Tibial nerve (tissue), 4 donors: ENCODE data around the gene CMTM8. TPM values are rescaled to one million over a fixed set of nuclear protein-coding genes. Genes with fewer than 3 reads are reported as not detected.
A peak's percentile ranks its signal among the peaks of the same experiment; 100 is the strongest.

Experiments
- DNase-seq, 2 donors: peaks; one replicate each; pipeline ENCODE4 v3.0.0-alpha.2; 2019; ENCODE audit warnings: low spot score in 2 of 2
- H3K27ac ChIP-seq, 4 donors: fragments of 200-600 bp; sonication (generic) in 3 of 4; one replicate each; pipeline ENCODE4 v1.5.1; 2017 to 2019; ENCODE audit warnings: mild to moderate bottlenecking in 1 of 4
- H3K27me3 ChIP-seq, 2 donors: fragments of 200-600 bp; sonication (generic) in 1 of 2; one replicate each; pipeline versions ENCODE4 v1.5.1 to v1.6.0; 2017 to 2019
- H3K36me3 ChIP-seq, 3 donors: fragments of 200-600 bp; sonication (generic); one replicate each; pipeline ENCODE4 v1.5.1; 2018 to 2019
- H3K4me1 ChIP-seq, 4 donors: fragments of 200-600 bp; sonication (generic) in 3 of 4; one replicate each; pipeline ENCODE4 v1.5.1; 2017 to 2019
- H3K4me3 ChIP-seq, 4 donors: fragments of 200-600 bp; sonication (generic) in 3 of 4; one replicate each; pipeline ENCODE4 v1.5.1; 2017 to 2019; ENCODE audit warnings: mild to moderate bottlenecking in 1 of 4, moderate library complexity in 1 of 4
- H3K9me3 ChIP-seq, 4 donors: fragments of 200-600 bp; sonication (generic) in 3 of 4; one replicate each; pipeline ENCODE4 v1.5.1; 2017 to 2019
- CTCF ChIP-seq, 5 experiments: fragments of 200-600 bp in 3 of 5; fragments of 450-650 bp in 2 of 5; sonication (generic) in 3 of 5; IDR thresholded peaks; one replicate each; pipeline ENCODE4 v1.5.1; 2016 to 2019; ENCODE audit warnings: antibody characterized with exemption in 5 of 5, mild to moderate bottlenecking in 3 of 5, moderate library complexity in 2 of 5
- EP300 ChIP-seq, 2 donors: sonication (generic); formaldehyde crosslinking; IDR thresholded peaks; one replicate each; pipeline ENCODE4 v1.6.1; 2017; ENCODE audit warnings: antibody characterized with exemption in 2 of 2, mild to moderate bottlenecking in 1 of 2
- POLR2A ChIP-seq, 2 donors: fragments of 450-650 bp; IDR thresholded peaks; one replicate each; pipeline ENCODE4 v1.6.1; 2017; ENCODE audit warnings: antibody characterized with exemption in 2 of 2, mild to moderate bottlenecking in 2 of 2, moderate library complexity in 2 of 2
- WGBS, 2 donors: methylation state at CpG; one replicate each; pipeline ENCODE4 v1.1.5; 2018; 5-methylcytosine and 5-hydroxymethylcytosine counted together
- small RNA-seq: library from RNA; depleted of rRNA; stranded (forward); fragments of <200 nt; gene quantifications from one replicate; pipeline ENCODE3, GENCODE V24; 2016
- total RNA-seq, 4 donors: library from RNA; depleted of rRNA; stranded (reverse); fragments of >200 nt; gene quantifications; one replicate each; pipeline ENCODE4 v1.1.0, GENCODE V29; 2016

CMTM8 gene
- total RNA-seq, 4 donors from 2014 or later: 2.9 to 8.4 (median 7.3) TPM

- Histone ChIP-seq H3K9me3 (no peaks in the 10 kb centered on the region), H3K27ac (peak overlapping the region in 3 of 4 donors; percentile 66 to 79 (median 69)), H3K36me3 (no peaks in the 10 kb centered on the region), H3K4me3 (no peak overlapping the region), H3K4me1 (peaks cover 0 to 56% (median 37%) of the 10 kb centered on the region in 4 donors), H3K27me3 (no peaks in the 10 kb centered on the region)
- no peak for TF ChIP-seq POLR2A (IDR thresholded peaks at IDR 0.05)
- no peak for TF ChIP-seq CTCF (IDR thresholded peaks at IDR 0.05)
- TF ChIP-seq EP300 (IDR thresholded peaks at IDR 0.05): no peak
- DNase-seq: no peak
- 61 to 74% methylated on average over 2 of the region's 2 CpGs for WGBS, 2 donors
Measured at GRCh38 chr3:32419742-32420125, 181.3 kb downstream of the CMTM8 start.

Small RNA genes lying within 50 kb of the gene (small RNA-seq; reads per million reads assigned to genes)
- gene AC097639.2: not detected

Other genes starting within 250 kb of the CMTM8 start
- 10 to 100 TPM; 38.4 to 60.9 (median 46.5) TPM for gene GPD1L, start 132.1 kb upstream of the CMTM8 start, total RNA-seq
- 10 to 100 TPM; 10.4 to 47.4 (median 19.5) TPM for gene CMTM7, start 153.2 kb downstream of the CMTM8 start, total RNA-seq